C4-2B (cell line): ENCODE measurements around the gene UNC93A.
"Not testable (repeated sequence)": the region's sequence is repeated elsewhere in the genome, so short reads cannot be mapped to it uniquely, and the experiment has no call there.

Experiments
- H3K27ac ChIP-seq: fragments of 450-650 bp; 2 replicates; pipeline ENCODE4 v1.5.1; 2017
- CTCF ChIP-seq: fragments of 450-650 bp; conservative IDR thresholded peaks from 2 replicates; pipeline ENCODE4 v1.5.1; 2017; ENCODE audit warnings: mild to moderate bottlenecking
- ZFX ChIP-seq: fragments of 450-650 bp; IDR thresholded peaks from 2 replicates; pipeline ENCODE4 v1.6.1; 2017

UNC93A gene

GRCh38 chr6:167290786-167291622 lies at the start of gene UNC93A:
Gene UNC93A, plus strand, starts transcription at chr6:167291315. Its CDS starts 175 bp downstream, at chr6:167291490.
- no peak within 1 kb of the TSS for H3K27ac ChIP-seq
- TF ChIP-seq ZFX (no peak), CTCF (no peak)

GRCh38 chr6:167241321-167242134 lies 49.6 kb upstream of the UNC93A start:
- H3K27ac ChIP-seq: not testable (repeated sequence)

- H3K27ac ChIP-seq: not testable (repeated sequence)
These were observed 49.0 kb upstream of the UNC93A start for GRCh38 chr6:167242135-167242506.

GRCh38 chr6:167242511-167243051 lies 48.5 kb upstream of the UNC93A start:
- not testable (repeated sequence) for H3K27ac ChIP-seq

GRCh38 chr6:167244064-167244960 lies 46.8 kb upstream of the UNC93A start:
- TF ChIP-seq CTCF (no peak), ZFX (no peak)
- no peak overlapping the region for H3K27ac ChIP-seq

- TF ChIP-seq ZFX (no peak), CTCF (no peak)
- H3K27ac ChIP-seq: no peak overlapping the region
These were observed 46.1 kb upstream of the UNC93A start for GRCh38 chr6:167244991-167245390.

- no peak for TF ChIP-seq CTCF
- no peak for TF ChIP-seq ZFX
- no peak overlapping the region for H3K27ac ChIP-seq
These were observed 45.5 kb upstream of the UNC93A start for GRCh38 chr6:167245591-167245990.

- TF ChIP-seq CTCF (no peak), ZFX (no peak)
- H3K27ac ChIP-seq: no peak overlapping the region
These were observed 43.1 kb upstream of the UNC93A start for GRCh38 chr6:167247814-167248595.

GRCh38 chr6:167248878-167249455 lies 42.1 kb upstream of the UNC93A start:
- H3K27ac ChIP-seq: not testable (repeated sequence)
